HG03442 (cell line): ENCODE measurements around the gene MT4.
"Not testable (repeated sequence)": the region's sequence is repeated elsewhere in the genome, so short reads cannot be mapped to it uniquely, and the experiment has no call there.

ENCODE experiments used
- ATAC-seq: cut with Tn5 transposase; IDR thresholded peaks from one replicate; pipeline ENCODE4 v1.9.1; 2021; ENCODE audit warnings: mild to moderate bottlenecking, moderate library complexity; ENCODE audit not compliant: unreplicated experiment

The MT4 gene

GRCh38 chr16:56558024-56558747, 6.7 kb upstream of the MT4 start:
- ATAC-seq, result no peak

GRCh38 chr16:56559109-56559508, 5.8 kb upstream of the MT4 start:
- ATAC-seq, result no peak

GRCh38 chr16:56560447-56560846, 4.4 kb upstream of the MT4 start:
- ATAC-seq, result no peak

DNA sequence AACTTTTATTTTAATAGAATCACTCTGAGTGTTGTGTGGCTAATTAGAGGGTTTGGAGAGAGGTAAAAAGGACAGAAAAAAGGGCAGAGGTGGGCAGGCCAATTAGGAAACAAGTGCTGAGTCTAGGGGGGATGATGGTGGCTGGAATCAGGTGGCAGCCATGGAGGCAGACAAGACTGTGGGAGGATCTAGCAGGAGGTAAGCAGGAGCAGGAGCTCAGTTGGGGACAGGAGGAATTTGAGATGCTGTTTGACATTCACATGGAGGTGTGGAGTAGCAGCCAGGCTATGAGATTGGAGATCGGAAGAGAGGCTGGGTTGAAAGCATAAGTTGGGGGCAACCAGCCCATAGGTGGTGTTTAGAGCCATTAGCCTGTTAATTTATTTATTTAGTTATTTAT, 3.7 kb upstream of the MT4 start:
- no peak for ATAC-seq

DNA sequence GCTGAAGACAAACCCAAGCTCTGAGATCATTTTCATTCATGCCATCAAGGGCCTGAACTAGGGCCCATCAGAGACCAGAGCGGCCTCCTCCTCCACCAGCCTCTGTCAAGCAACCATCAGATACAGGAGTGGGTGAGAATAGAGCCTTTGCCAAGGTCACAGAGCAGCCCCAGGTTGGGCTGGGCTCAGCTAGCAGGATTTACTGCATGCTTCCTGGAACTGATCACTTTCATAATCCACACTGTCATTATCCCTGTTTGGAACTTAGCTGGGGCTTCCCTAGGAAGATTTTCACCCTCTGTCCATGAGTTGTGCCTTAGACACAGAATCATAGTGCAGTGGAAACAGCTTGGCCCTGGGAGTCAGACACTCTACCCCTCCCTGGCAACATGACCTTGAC, 5.1 kb downstream of the MT4 start:
- no peak for ATAC-seq

DNA sequence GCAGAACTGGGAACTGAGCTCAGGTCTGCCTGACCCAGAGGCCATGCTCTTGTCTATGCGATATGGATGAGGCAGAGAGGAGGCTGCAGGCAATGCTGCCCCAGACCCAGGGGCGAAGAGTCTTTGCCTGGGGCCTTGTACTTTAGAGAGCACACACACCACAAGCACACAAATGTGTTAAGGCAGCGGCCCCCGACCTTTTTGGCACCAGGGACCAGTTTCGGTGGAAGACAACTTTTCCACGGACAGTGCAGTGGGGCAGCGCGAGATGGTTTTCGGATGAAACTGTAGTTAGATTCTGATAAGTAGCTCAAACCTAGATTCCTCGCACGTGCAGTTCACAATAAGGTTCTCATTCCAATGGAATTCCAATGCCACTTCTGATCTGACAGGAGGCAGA, 6.7 kb downstream of the MT4 start:
- ATAC-seq, result no peak

- ATAC-seq, result no peak
These were observed 9.8 kb downstream of the MT4 start for GRCh38 chr16:56574625-56575024.

GRCh38 chr16:56576585-56577299, 11.9 kb downstream of the MT4 start:
- ATAC-seq, result peak; percentile 96

GRCh38 chr16:56577300-56577625, 12.4 kb downstream of the MT4 start:
- no peak for ATAC-seq

- no peak for ATAC-seq
These were observed 15.6 kb downstream of the MT4 start for GRCh38 chr16:56580391-56581048.

GRCh38 chr16:56582911-56583310, 18.0 kb downstream of the MT4 start:
- not testable (repeated sequence) for ATAC-seq

DNA sequence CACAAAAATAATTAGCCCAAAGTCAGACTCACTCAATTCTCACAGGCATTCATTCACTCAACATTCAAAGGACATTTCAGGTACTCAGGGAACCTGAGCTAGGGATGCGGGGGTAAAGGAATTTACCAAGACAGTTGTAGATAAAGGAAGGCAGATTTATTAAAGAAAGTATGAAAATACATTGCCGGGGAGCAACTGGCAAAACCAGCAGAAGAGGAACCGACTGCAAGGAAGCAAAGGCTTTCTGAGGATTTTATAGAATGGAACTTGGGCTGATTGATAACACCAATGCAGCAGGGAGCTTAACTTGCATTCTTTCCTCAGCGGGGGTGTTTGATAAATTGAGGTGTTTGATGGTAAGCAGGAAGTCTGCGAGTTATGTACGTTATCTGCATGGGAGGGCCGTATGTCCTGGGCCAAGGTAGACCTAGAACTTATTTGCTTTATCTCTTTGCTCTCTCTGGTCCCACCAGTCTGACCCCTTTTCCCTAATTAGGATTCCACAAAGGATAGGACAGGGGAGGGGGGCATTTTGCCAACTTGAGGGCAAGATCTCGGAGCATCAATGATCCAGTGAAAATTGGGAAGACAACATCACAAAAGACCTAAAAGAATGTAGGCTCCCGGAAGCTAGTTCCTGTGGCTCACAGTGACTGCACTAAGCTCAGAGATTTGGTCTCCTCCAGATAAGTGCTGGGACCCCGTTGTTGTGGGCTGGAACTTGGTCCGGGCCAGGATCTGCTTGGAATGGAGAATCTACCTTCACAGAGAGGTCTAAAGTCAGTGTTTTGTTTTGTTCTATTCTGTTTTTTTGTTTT, 18.7 kb downstream of the MT4 start:
- no peak for ATAC-seq

DNA sequence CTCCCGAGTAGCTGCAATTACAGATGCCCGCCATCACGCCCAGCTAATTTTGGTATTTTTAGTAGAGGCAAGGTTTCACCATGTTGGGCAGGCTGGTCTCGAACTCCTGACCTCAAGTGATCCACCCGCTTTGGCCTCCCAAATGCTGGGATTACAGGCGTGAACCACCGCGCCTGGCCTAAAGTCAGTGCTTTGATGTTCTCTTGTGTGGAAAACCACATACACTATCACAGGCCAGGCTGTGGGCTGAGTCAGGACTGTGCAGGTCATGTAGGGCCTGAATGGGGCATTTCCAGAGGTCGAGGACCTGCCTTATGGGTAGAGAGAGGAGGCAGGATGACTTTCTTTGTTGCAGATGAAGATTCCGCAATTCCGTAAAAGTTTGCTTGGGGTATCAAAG, 19.4 kb downstream of the MT4 start:
- ATAC-seq, result no peak

GRCh38 chr16:56588781-56589140, 23.9 kb downstream of the MT4 start:
- ATAC-seq, result no peak

DNA sequence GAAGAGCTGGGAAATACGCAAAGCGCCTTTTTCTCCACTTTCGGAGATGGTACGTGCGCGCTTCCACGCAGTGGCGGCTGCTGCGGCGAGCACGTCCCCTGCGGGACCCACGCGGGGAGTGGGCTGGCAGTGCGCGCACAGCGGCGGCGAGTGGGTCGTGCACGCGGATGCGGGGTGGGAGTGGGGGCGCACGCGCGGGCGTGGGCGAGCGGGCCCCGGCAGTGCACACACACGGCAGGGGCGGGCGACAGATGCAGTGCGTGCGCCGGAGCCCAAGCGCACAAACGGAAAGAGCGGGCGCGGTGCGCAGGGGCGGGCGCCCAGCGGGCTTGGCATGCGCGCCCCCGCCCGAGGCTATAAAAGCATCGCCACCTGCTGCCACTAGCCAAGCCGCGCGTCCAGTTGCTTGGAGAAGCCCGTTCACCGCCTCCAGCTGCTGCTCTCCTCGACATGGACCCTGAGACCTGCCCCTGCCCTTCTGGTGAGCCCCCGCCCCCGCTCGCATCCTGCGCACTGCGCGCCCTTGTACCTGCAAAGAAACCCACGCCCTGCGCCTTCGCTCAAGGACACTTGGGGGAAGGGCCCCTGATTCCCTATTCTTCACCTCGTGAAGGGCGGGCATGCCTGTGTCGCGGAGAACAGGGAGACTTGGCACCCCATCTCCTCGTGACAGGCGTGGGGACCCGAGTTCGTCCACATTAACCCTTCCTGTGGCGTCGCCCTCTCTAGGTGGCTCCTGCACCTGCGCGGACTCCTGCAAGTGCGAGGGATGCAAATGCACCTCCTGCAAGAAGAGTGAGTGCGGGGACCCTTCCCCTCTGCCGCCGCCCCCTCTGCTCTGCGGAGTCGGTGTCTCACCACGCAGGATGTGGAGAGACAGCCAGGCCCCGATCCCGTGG, 24.5 kb downstream of the MT4 start, which contains the start of gene MT3:
MT3 (plus strand) TSS at position 388 of the 899 bp plus-strand sequence; CDS start at position 451, 63 bp downstream.
- no peak for ATAC-seq

DNA sequence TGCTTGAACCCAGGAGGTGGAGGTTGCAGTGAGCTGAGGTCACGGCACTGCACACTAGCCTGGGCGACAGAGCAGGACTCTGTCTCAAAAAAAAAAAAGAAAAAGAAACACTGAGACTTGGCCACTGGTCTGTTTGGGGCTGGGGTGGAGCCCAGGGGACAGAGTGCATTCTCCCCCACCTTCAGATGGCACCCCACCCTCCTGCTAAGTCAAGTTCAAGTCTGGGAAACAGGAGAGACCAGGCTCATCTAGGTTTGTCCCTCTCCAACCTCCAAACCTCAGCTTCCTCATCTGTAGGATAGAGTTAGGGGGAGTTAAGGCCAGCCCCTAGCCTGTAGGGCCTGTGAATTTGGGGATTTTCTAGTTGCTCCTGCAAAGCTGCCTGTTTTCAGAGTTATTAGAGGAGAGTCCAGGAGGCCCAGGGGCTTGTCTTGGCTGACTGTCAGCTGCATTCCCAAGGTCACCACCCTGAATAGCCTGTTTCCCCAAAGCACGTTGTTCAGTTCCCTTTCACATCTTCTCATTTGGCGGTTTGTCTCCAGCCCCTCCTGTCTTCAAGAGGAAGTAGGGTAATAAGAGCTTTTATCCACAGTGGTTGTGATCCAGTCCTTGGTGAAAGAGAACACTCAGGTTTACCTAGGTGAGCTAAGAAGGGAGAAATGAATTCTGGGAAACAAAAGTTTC, 26.6 kb downstream of the MT4 start:
- ATAC-seq, result no peak

- ATAC-seq, result no peak
These were observed 28.9 kb downstream of the MT4 start for GRCh38 chr16:56593573-56594291.

GRCh38 chr16:56594292-56594619, 29.4 kb downstream of the MT4 start:
- no peak for ATAC-seq

GRCh38 chr16:56600398-56600999, 35.6 kb downstream of the MT4 start:
- no peak for ATAC-seq
